Mucosa of descending colon (tissue), 3 donors: Measurements from ENCODE around the gene PBX3. TPM values are rescaled to one million over a fixed set of nuclear protein-coding genes. Genes with fewer than 3 reads are reported as not detected.

Experiments used
- ATAC-seq: fragments of 200-7000 bp; cut with Tn5 transposase; one replicate; pipeline ENCODE4 v1.9.1; 2020; ENCODE audit warnings: mild to moderate bottlenecking, moderate library complexity
- DNase-seq, 3 donors: peaks; one replicate each; pipeline ENCODE4 v3.0.0-alpha.2; 2020
- H3K36me3 ChIP-seq: fragments of 200-600 bp; one replicate; pipeline ENCODE4 v1.8.0; 2021; ENCODE audit warnings: low read depth, mild to moderate bottlenecking
- H3K4me1 ChIP-seq: fragments of 200-600 bp; one replicate; pipeline ENCODE4 v1.8.0; 2021; ENCODE audit warnings: low read depth, mild to moderate bottlenecking
- H3K4me3 ChIP-seq: fragments of 200-600 bp; one replicate; pipeline ENCODE4 v1.8.0; 2021; ENCODE audit warnings: mild to moderate bottlenecking
- H3K9me3 ChIP-seq: fragments of 200-600 bp; one replicate; pipeline ENCODE4 v1.8.0; 2021; ENCODE audit warnings: mild to moderate bottlenecking
- CTCF ChIP-seq: fragments of 200-600 bp; IDR thresholded peaks from one replicate; pipeline ENCODE4 v1.8.0; 2022; ENCODE audit warnings: antibody characterized with exemption, mild to moderate bottlenecking
- intact Hi-C, 2 donors: fragments of 100-400 bp; cut with DNase I in 1 of 2; cut with micrococcal nuclease in 1 of 2; formaldehyde crosslinking; loops; one replicate each; pipeline versions ENCODE4 v1.11.0 to v1.11.1; 2022; cut with DNase I, micrococcal nuclease
- total RNA-seq, 3 donors: library from RNA; stranded (reverse); fragmentation: NEBNext Ultra II Directional in 2 of 3; extraction: Animal tissue kit (Norgen Biotek cat#: 25700) in 2 of 3; gene quantifications; one replicate each; pipeline versions ENCODE4 v1.2.1 to v1.2.4, GENCODE V29; 2021 to 2023
- donor health status: DM: no; HTN: no; CAD: no; lungs with moderate emphysema.
- donor health status: DM: no; HTN: no; CAD: no.
- donor health status: DM: no; HTN: yes; CAD: no.

The PBX3 gene
- total RNA-seq, 3 donors from 2014 or later = 11.7 to 71.7 (median 17.4) TPM

GRCh38 chr9:125856331-125856730 lies 109.2 kb downstream of the PBX3 start:
- ATAC-seq = no peak
- Histone ChIP-seq H3K36me3 (no peaks in the 10 kb centered on the region), H3K4me1 (no peaks in the 10 kb centered on the region)

GRCh38 chr9:125861405-125862058 lies 114.4 kb downstream of the PBX3 start:
- no peaks in the 10 kb centered on the region for H3K4me1 ChIP-seq
- no peaks in the 10 kb centered on the region for H3K9me3 ChIP-seq
- ATAC-seq = no peak
- no peak for TF ChIP-seq CTCF
- intact Hi-C loops = no loop called here
- no peak for DNase-seq
- no peak overlapping the region for H3K4me3 ChIP-seq
- H3K36me3 ChIP-seq = no peaks in the 10 kb centered on the region

More at GRCh38 chr9:125856331-125856730, 109.2 kb downstream of the PBX3 start:
- Histone ChIP-seq H3K9me3 (no peaks in the 10 kb centered on the region), H3K4me3 (no peak overlapping the region)
- intact Hi-C loops = no loop called here
- DNase-seq = no peak
- no peak for TF ChIP-seq CTCF

- intact Hi-C loops = no loop called here
- no peak overlapping the region for H3K4me3 ChIP-seq
- H3K4me1 ChIP-seq = no peaks in the 10 kb centered on the region
- DNase-seq = no peak
- no peaks in the 10 kb centered on the region for H3K9me3 ChIP-seq
- no peaks in the 10 kb centered on the region for H3K36me3 ChIP-seq
- ATAC-seq = no peak
- TF ChIP-seq CTCF = no peak
Measured at GRCh38 chr9:125863923-125864322, 116.8 kb downstream of the PBX3 start.

GRCh38 chr9:125867751-125868415 lies 120.7 kb downstream of the PBX3 start:
- ATAC-seq = no peak
- intact Hi-C loops = no loop called here
- H3K4me1 ChIP-seq = no peaks in the 10 kb centered on the region
- H3K36me3 ChIP-seq = no peaks in the 10 kb centered on the region
- no peak overlapping the region for H3K4me3 ChIP-seq
- no peaks in the 10 kb centered on the region for H3K9me3 ChIP-seq
- DNase-seq = no peak
- no peak for TF ChIP-seq CTCF

- intact Hi-C loops = no loop called here
- no peak for DNase-seq
- no peak overlapping the region for H3K4me3 ChIP-seq
- no peak for ATAC-seq
- no peak for TF ChIP-seq CTCF
- H3K9me3 ChIP-seq = no peaks in the 10 kb centered on the region
- H3K36me3 ChIP-seq = no peaks in the 10 kb centered on the region
- no peaks in the 10 kb centered on the region for H3K4me1 ChIP-seq
Measured at GRCh38 chr9:125878164-125878631, 131.0 kb downstream of the PBX3 start.
